ENCODE data around the gene ARHGAP27. TPM values are rescaled to one million over a fixed set of nuclear protein-coding genes. Genes with fewer than 3 reads are reported as not detected.
"Not testable (repeated sequence)": the region's sequence is repeated elsewhere in the genome, so short reads cannot be mapped to it uniquely, and the experiment has no call there.

The ARHGAP27 gene
- polyA plus RNA-seq, 1 donor (not counting 4 experiments of a cell fraction or from before 2014, with no cell fraction given), result 14.4 TPM

DNA sequence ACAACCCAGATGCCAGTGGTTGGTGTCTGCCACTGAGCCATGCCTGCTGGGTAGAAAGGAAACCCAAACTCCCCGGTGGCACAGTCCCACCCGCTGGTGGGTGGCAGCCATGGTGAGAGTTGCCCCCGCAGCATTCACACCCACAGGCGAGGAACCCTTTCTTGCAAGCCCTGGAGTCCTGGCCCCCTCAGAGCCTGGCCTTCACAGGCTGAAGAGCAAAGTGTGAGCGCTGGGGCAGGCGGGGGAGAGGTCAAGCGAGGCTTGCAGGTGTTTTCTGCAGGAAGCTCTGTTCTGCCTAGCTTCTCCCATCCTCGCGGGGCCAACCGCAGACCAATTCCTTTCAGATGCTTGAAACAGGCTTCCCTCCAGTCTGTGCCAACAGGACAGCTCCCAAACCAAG is 19.0 kb upstream of the ARHGAP27 start:
- DNase-seq (ENCODE audit: low read depth, low spot score); H3K9ac ChIP-seq (ENCODE audit: control insufficient read depth, extremely low read depth, insufficient read depth, low read length); H3K9me1 ChIP-seq (ENCODE audit: control insufficient read depth, extremely low read depth, insufficient read depth, low read length); H3K79me2 ChIP-seq (ENCODE audit: control insufficient read depth, insufficient read depth, low read length); FAIRE-seq; H4K20me1 ChIP-seq (ENCODE audit: control insufficient read depth, extremely low read depth, insufficient read depth, low read length); dilution Hi-C loops (cut with MboI; ENCODE audit: extremely low pct_ligation_motif_present, low sequenced_read_pairs); H3K27me3 ChIP-seq (ENCODE audit: control insufficient read depth, extremely low read depth, insufficient read depth, low read length); H3K4me3 ChIP-seq (ENCODE audit: control insufficient read depth in 2 of 3, extremely low read depth in 1 of 3, insufficient read depth in 2 of 3, low read depth in 1 of 3, low read length in 3 of 3); H2AFZ ChIP-seq (ENCODE audit: control insufficient read depth, low read length); H3K27ac ChIP-seq (ENCODE audit: control insufficient read depth, insufficient read depth, low read length); H3K4me2 ChIP-seq (ENCODE audit: control insufficient read depth, extremely low read depth, insufficient read depth, low read depth, low read length); H3K9me3 ChIP-seq (ENCODE audit: control insufficient read depth, low read depth, low read length): not testable (repeated sequence)
- H3K4me1 ChIP-seq (ENCODE audit: control insufficient read depth, extremely low read depth, insufficient read depth, low read length), result peaks cover 18% of the 10 kb centered on the region
- peaks cover 0 to 12% of the 10 kb centered on the region in 2 experiments for H3K36me3 ChIP-seq (ENCODE audit: control insufficient read depth in 2 of 2, extremely low read depth in 1 of 2, insufficient read depth in 2 of 2, low read length in 2 of 2)

DNA sequence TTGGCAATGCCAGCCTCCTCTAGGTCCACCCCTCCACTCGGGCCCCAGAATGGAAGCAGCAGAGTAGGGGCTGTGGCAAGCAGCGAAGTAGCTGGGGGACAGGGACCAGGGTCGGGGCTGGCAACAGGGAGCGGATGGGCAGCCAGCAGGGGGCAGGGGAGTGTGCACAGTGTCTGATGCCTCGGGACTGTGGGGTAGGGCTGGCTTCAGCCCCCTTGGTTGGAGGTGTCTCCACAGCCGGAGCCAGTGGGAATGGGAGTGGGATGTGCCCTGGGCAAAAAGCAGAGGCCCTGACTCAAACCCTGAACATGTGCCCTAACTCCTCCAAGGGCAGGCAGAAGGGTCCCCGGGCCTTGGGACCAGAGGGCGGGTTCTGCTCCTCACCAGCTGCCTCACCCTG is 18.5 kb upstream of the ARHGAP27 start:
- dilution Hi-C loops (cut with MboI; ENCODE audit: extremely low pct_ligation_motif_present, low sequenced_read_pairs), result no loop called here
- DNase-seq (ENCODE audit: low read depth, low spot score) (no peak), FAIRE-seq (no peak)
- no peak overlapping the region for H3K4me3 ChIP-seq (ENCODE audit: control insufficient read depth in 2 of 3, extremely low read depth in 1 of 3, insufficient read depth in 2 of 3, low read depth in 1 of 3, low read length in 3 of 3)
- H3K9me3 ChIP-seq (ENCODE audit: control insufficient read depth, low read depth, low read length), result no peaks in the 10 kb centered on the region
- no peak overlapping the region for H3K4me2 ChIP-seq (ENCODE audit: control insufficient read depth, extremely low read depth, insufficient read depth, low read depth, low read length)
- H3K79me2 ChIP-seq (ENCODE audit: control insufficient read depth, insufficient read depth, low read length), result no peaks in the 10 kb centered on the region
- H3K27me3 ChIP-seq (ENCODE audit: control insufficient read depth, extremely low read depth, insufficient read depth, low read length), result no peaks in the 10 kb centered on the region
- TF ChIP-seq, protein P1, sequence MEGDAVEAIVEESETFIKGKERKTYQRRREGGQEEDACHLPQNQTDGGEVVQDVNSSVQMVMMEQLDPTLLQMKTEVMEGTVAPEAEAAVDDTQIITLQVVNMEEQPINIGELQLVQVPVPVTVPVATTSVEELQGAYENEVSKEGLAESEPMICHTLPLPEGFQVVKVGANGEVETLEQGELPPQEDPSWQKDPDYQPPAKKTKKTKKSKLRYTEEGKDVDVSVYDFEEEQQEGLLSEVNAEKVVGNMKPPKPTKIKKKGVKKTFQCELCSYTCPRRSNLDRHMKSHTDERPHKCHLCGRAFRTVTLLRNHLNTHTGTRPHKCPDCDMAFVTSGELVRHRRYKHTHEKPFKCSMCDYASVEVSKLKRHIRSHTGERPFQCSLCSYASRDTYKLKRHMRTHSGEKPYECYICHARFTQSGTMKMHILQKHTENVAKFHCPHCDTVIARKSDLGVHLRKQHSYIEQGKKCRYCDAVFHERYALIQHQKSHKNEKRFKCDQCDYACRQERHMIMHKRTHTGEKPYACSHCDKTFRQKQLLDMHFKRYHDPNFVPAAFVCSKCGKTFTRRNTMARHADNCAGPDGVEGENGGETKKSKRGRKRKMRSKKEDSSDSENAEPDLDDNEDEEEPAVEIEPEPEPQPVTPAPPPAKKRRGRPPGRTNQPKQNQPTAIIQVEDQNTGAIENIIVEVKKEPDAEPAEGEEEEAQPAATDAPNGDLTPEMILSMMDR (optimal IDR thresholded peaks at IDR 0.05 in 1 of 3, IDR thresholded peaks at IDR 0.05 in 1 of 3, conservative IDR thresholded peaks at IDR 0.05 in 1 of 3; ENCODE audit: extremely low read depth in 1 of 3, insufficient read depth in 2 of 3, low read length in 3 of 3), result peak in 1 of 3 experiments; percentile 37
- no peak for TF ChIP-seq EZH2 (IDR thresholded peaks at IDR 0.05; ENCODE audit: low read length)
- H3K9ac ChIP-seq (ENCODE audit: control insufficient read depth, extremely low read depth, insufficient read depth, low read length), result no peak overlapping the region
- H4K20me1 ChIP-seq (ENCODE audit: control insufficient read depth, extremely low read depth, insufficient read depth, low read length), result no peaks in the 10 kb centered on the region
- peaks cover 0 to 11% of the 10 kb centered on the region in 2 experiments for H3K36me3 ChIP-seq (ENCODE audit: control insufficient read depth in 2 of 2, extremely low read depth in 1 of 2, insufficient read depth in 2 of 2, low read length in 2 of 2)
- no peak overlapping the region for H3K27ac ChIP-seq (ENCODE audit: control insufficient read depth, insufficient read depth, low read length)
- H3K9me1 ChIP-seq (ENCODE audit: control insufficient read depth, extremely low read depth, insufficient read depth, low read length), result no peaks in the 10 kb centered on the region
- no peak overlapping the region for H2AFZ ChIP-seq (ENCODE audit: control insufficient read depth, low read length)
- H3K4me1 ChIP-seq (ENCODE audit: control insufficient read depth, extremely low read depth, insufficient read depth, low read length), result peaks cover 23% of the 10 kb centered on the region

DNA sequence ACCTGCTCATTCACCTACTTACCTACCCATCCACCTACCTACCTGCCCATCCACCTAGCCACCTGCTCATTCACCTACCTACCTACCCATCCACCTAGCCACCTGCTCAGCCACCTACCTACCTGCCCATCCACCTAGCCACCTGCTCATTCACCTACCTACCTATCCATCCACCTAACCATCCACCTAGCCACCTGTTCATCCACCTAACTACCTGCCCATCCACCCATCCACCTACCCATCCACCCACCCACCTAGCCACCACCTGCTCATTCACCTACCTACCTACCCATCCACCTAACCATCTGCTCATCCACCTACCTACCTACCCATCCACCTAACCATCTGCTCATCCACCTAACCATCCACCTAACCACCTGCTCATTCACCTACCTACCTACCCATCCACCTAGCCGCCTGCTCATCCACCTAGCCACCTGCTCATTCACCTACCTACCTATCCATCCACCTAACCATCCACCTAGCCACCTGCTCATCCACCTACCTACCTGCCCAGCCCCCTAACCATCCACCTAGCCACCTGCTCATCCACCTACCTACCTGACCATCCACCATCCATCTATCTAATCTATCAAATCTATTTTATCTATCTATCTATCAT is 17.1 kb upstream of the ARHGAP27 start:
- H2AFZ ChIP-seq (ENCODE audit: control insufficient read depth, low read length); H3K4me2 ChIP-seq (ENCODE audit: control insufficient read depth, extremely low read depth, insufficient read depth, low read depth, low read length); H3K9me3 ChIP-seq (ENCODE audit: control insufficient read depth, low read depth, low read length); H3K79me2 ChIP-seq (ENCODE audit: control insufficient read depth, insufficient read depth, low read length); H3K27ac ChIP-seq (ENCODE audit: control insufficient read depth, insufficient read depth, low read length); H3K9ac ChIP-seq (ENCODE audit: control insufficient read depth, extremely low read depth, insufficient read depth, low read length); FAIRE-seq; H3K4me3 ChIP-seq (ENCODE audit: control insufficient read depth in 2 of 3, extremely low read depth in 1 of 3, insufficient read depth in 2 of 3, low read depth in 1 of 3, low read length in 3 of 3); H4K20me1 ChIP-seq (ENCODE audit: control insufficient read depth, extremely low read depth, insufficient read depth, low read length); H3K27me3 ChIP-seq (ENCODE audit: control insufficient read depth, extremely low read depth, insufficient read depth, low read length); DNase-seq (ENCODE audit: low read depth, low spot score); dilution Hi-C loops (cut with MboI; ENCODE audit: extremely low pct_ligation_motif_present, low sequenced_read_pairs); H3K9me1 ChIP-seq (ENCODE audit: control insufficient read depth, extremely low read depth, insufficient read depth, low read length): not testable (repeated sequence)
- H3K4me1 ChIP-seq (ENCODE audit: control insufficient read depth, extremely low read depth, insufficient read depth, low read length), result peaks cover 33% of the 10 kb centered on the region
- peaks cover 6 to 12% of the 10 kb centered on the region in 2 experiments for H3K36me3 ChIP-seq (ENCODE audit: control insufficient read depth in 2 of 2, extremely low read depth in 1 of 2, insufficient read depth in 2 of 2, low read length in 2 of 2)

DNA sequence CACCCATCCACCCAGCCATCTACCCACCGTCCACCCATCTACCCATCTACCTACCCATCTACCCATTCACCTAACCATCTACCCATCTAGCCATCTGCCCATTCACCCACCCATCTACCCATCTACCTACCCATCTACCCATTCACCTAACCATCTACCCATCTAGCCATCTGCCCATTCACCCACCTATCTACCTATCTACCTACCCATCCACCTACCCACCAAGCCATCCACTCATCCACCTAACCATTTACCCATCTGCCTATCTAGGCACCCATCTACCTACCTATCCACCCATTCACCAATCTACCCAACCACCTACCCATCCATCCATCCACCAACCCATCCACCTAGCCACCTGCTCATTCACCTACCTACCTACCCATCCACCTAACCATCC is 16.6 kb upstream of the ARHGAP27 start:
- H2AFZ ChIP-seq (ENCODE audit: control insufficient read depth, low read length); H3K9me1 ChIP-seq (ENCODE audit: control insufficient read depth, extremely low read depth, insufficient read depth, low read length); H3K36me3 ChIP-seq (ENCODE audit: control insufficient read depth in 2 of 2, extremely low read depth in 1 of 2, insufficient read depth in 2 of 2, low read length in 2 of 2); FAIRE-seq; H3K79me2 ChIP-seq (ENCODE audit: control insufficient read depth, insufficient read depth, low read length); H3K9me3 ChIP-seq (ENCODE audit: control insufficient read depth, low read depth, low read length); H3K4me2 ChIP-seq (ENCODE audit: control insufficient read depth, extremely low read depth, insufficient read depth, low read depth, low read length); H3K9ac ChIP-seq (ENCODE audit: control insufficient read depth, extremely low read depth, insufficient read depth, low read length); DNase-seq (ENCODE audit: low read depth, low spot score); H3K27ac ChIP-seq (ENCODE audit: control insufficient read depth, insufficient read depth, low read length); H3K4me3 ChIP-seq (ENCODE audit: control insufficient read depth in 2 of 3, extremely low read depth in 1 of 3, insufficient read depth in 2 of 3, low read depth in 1 of 3, low read length in 3 of 3); dilution Hi-C loops (cut with MboI; ENCODE audit: extremely low pct_ligation_motif_present, low sequenced_read_pairs); H3K27me3 ChIP-seq (ENCODE audit: control insufficient read depth, extremely low read depth, insufficient read depth, low read length); H4K20me1 ChIP-seq (ENCODE audit: control insufficient read depth, extremely low read depth, insufficient read depth, low read length): not testable (repeated sequence)
- peaks cover 33% of the 10 kb centered on the region for H3K4me1 ChIP-seq (ENCODE audit: control insufficient read depth, extremely low read depth, insufficient read depth, low read length)
